HepG2 (cell line): Measurements from ENCODE around the gene PACSIN1.

Experiments used
- CTCF ChIP-seq: sonication (generic); formaldehyde crosslinking; IDR thresholded peaks from 2 replicates; pipeline ENCODE4 v1.5.0; 2020; ENCODE audit warnings: mild to moderate bottlenecking, missing genetic modification reagents, moderate library complexity
- MAFK ChIP-seq, 2 experiments: IDR thresholded peaks in 1 of 2; conservative IDR thresholded peaks in 1 of 2; 2 replicates each; pipeline ENCODE4 v1.6.1; 2011; ENCODE audit warnings: improper control_type of control experiment in 2 of 2, low read length in 2 of 2
- ONECUT2 ChIP-seq: sonication (generic); formaldehyde crosslinking; IDR thresholded peaks from 2 replicates; pipeline ENCODE4 v1.4.0; 2020; ENCODE audit warnings: missing genetic modification reagents
- ZNF335 ChIP-seq: sonication (generic); formaldehyde crosslinking; IDR thresholded peaks from 2 replicates; pipeline ENCODE4 v1.4.0; 2020; ENCODE audit warnings: missing genetic modification reagents

DNA sequence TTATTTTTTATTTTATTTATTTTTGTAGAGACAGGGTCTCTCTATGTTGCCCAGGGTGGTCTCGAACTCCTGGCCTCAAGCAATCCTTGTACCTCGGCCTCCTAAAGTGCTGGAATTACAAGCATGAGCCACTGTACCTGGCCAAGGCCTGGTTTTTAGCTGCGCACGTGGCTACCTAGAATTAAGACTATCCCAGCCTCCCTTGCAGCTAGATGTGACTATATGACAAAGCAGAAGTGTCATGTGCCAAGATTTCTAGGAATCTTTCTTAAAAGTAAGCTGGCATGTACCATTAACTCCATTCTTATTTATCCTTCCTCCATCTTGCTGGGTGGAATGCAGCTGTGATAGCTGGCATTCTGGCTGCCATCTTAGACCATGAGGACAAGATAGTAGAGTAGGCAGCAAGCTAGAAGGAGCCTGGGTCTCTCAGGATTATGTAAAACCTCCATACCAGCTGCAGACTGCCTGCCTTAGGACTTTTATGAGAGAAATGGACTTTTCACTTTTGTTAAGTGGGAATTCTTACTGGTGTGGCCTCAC, 92.4 kb downstream of the PACSIN1 start:
- no peak for TF ChIP-seq MAFK (conservative IDR thresholded peaks at IDR 0.05 in 1 of 2, IDR thresholded peaks at IDR 0.05 in 1 of 2; ENCODE audit: low read length in 2 of 2)
- TF ChIP-seq ONECUT2: no peak
- TF ChIP-seq ZNF335 (CRISPR knock-in tag): no peak
- no peak for TF ChIP-seq CTCF (CRISPR knock-in tag)
